Lower leg skin (tissue), 4 donors: ENCODE results near the gene WBP1L. TPM values are rescaled to one million over a fixed set of nuclear protein-coding genes. Genes with fewer than 3 reads are reported as not detected.
"Not testable (repeated sequence)": the region's sequence is repeated elsewhere in the genome, so short reads cannot be mapped to it uniquely, and the experiment has no call there.

Experiments used
- DNase-seq, 2 donors: peaks; one replicate each; pipeline ENCODE4 v3.0.0-alpha.2; 2019; ENCODE audit warnings: low spot score in 2 of 2
- H3K4me3 ChIP-seq: fragments of 200-600 bp; sonication (generic); 2 replicates; pipeline ENCODE4 v1.5.1; 2017; ENCODE audit warnings: mild to moderate bottlenecking, low read depth; ENCODE audit not compliant: poor library complexity, severe bottlenecking
- POLR2A ChIP-seq, 2 donors: fragments of 450-650 bp; IDR thresholded peaks; one replicate each; pipeline ENCODE4 v1.6.1; 2016 to 2017; ENCODE audit warnings: antibody characterized with exemption in 2 of 2, mild to moderate bottlenecking in 1 of 2, moderate library complexity in 1 of 2
- WGBS, 2 donors: methylation state at CpG; one replicate each; pipeline ENCODE4 v1.1.5; 2018; 5-methylcytosine and 5-hydroxymethylcytosine counted together
- intact Hi-C: fragments of 100-400 bp; cut with DNase I; formaldehyde crosslinking; loops from one replicate; pipeline ENCODE4 v1.15.0; 2023; ENCODE audit warnings: low total_unique reads
- total RNA-seq, 4 donors: library from RNA; depleted of rRNA; stranded (reverse); fragments of >200 nt; gene quantifications; one replicate each; pipeline ENCODE4 v1.1.0, GENCODE V29; 2016
- TF ChIP-seq, protein P1 (sequence below), 3 donors: fragments of 450-650 bp; IDR thresholded peaks; one replicate each; pipeline ENCODE4 v1.5.1; 2016; ENCODE audit warnings: antibody characterized with exemption in 3 of 3, mild to moderate bottlenecking in 3 of 3, moderate library complexity in 2 of 3

The WBP1L gene
- total RNA-seq, 4 donors from 2014 or later: 144 to 171 (median 163) TPM

DNA sequence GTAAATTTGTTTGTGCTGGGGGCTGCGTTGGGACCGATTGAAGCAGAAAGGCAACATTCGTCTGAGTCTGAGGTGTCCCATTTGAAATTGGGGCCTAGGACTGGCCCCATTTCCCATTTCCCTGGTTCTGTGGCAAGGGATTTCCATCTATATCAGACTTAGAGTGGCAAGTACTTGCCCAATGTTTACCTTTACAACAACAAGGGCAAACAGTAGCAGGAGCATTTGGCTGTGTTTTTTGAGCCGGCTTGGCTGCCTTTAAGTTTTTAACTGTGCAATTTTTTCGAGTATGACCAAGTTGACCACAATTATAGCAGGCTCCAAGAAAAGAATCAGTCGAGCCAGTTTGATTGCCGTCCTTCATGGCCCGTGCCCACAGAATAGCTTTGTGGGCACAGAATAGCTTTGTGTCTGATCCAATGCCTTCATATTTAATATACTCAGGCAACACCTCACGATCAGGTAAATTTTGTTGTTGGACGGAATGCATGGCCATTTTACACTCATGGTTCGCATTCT is 98.1 kb downstream of the WBP1L start:
- intact Hi-C loops: no loop called here

DNA sequence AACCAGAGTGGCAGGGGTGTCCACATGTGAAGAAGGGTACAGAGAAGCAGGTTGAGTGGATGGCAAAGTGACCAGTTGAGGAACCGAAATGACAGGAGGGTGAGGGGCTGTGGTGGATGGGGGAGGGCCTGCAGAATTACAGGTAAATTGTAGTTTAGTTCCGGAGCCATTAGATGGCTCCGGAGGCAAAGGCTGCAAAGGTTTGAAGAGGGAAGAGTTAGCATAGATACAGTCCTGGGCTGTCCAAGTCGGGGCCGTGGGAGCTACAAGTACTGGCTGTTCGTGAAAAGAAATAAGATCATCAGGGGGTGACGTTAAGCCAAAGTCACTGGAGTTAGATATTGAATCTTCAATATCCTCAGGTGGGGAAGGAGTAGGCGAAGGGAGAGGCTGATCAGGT is 99.4 kb downstream of the WBP1L start:
- H3K4me3 ChIP-seq, intact Hi-C loops: not testable (repeated sequence)
- 59 to 74% methylated on average over 8 of the region's 8 CpGs for WGBS, 2 donors
- DNase-seq: peak in 1 of 2 donors; percentile 36

More for the DNA sequence above, 98.1 kb downstream of the WBP1L start:
- TF ChIP-seq POLR2A (IDR thresholded peaks at IDR 0.05): no peak
- TF ChIP-seq, protein P1, sequence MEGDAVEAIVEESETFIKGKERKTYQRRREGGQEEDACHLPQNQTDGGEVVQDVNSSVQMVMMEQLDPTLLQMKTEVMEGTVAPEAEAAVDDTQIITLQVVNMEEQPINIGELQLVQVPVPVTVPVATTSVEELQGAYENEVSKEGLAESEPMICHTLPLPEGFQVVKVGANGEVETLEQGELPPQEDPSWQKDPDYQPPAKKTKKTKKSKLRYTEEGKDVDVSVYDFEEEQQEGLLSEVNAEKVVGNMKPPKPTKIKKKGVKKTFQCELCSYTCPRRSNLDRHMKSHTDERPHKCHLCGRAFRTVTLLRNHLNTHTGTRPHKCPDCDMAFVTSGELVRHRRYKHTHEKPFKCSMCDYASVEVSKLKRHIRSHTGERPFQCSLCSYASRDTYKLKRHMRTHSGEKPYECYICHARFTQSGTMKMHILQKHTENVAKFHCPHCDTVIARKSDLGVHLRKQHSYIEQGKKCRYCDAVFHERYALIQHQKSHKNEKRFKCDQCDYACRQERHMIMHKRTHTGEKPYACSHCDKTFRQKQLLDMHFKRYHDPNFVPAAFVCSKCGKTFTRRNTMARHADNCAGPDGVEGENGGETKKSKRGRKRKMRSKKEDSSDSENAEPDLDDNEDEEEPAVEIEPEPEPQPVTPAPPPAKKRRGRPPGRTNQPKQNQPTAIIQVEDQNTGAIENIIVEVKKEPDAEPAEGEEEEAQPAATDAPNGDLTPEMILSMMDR (IDR thresholded peaks at IDR 0.05): no peak
- WGBS, 2 donors: 88 to 92% methylated on average over 11 of the region's 11 CpGs
- H3K4me3 ChIP-seq: no peak overlapping the region
- DNase-seq: no peak

DNA sequence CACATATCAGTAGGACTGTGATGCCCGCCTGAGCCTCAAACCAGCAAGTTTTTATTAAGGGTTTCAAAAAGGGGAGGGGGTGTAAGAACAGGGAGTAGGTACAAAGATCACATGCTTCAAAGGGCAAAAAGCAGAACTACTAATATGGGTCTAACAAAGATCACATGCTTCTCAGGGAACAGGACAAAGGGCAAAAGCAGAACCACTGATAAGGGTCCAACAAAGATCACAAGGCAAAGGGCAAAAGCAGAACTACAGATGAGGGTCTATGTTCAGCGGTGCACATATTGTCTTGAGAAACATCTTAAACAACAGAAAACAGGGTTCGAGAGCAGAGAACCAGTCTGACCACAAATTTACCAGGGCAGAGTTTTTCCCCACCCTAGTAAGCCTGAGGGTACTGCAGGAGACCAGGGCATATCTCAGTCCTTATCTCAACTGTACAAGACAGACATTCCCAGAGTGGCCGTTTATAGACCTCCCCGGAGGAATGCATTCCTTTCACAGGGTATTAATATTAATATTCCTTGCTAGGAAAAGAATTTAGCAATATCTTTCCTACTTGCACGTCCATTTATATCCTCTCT is 100.5 kb downstream of the WBP1L start:
- intact Hi-C loops, H3K4me3 ChIP-seq, DNase-seq: not testable (repeated sequence)
- WGBS, 2 donors: 85 to 87% methylated on average over 6 of the region's 6 CpGs

- peak in 1 of 2 donors; percentile 31 for DNase-seq
- no peak overlapping the region for H3K4me3 ChIP-seq
- intact Hi-C loops: no loop called here
- TF ChIP-seq, protein P1 (IDR thresholded peaks at IDR 0.05): no peak
- WGBS, 2 donors: 77 to 89% methylated on average over 9 of the region's 9 CpGs
Observed at GRCh38 chr10:102845352-102845902, 101.7 kb downstream of the WBP1L start.

GRCh38 chr10:102850025-102850518 is 106.3 kb downstream of the WBP1L start:
- intact Hi-C loops: no loop called here
- 70% methylated on average over 9 of the region's 9 CpGs for WGBS, 2 donors
- H3K4me3 ChIP-seq: no peak overlapping the region
- DNase-seq: no peak
- TF ChIP-seq POLR2A (IDR thresholded peaks at IDR 0.05): no peak
- TF ChIP-seq, protein P1 (IDR thresholded peaks at IDR 0.05): peak in 1 of 3 donors; percentile 13

DNA sequence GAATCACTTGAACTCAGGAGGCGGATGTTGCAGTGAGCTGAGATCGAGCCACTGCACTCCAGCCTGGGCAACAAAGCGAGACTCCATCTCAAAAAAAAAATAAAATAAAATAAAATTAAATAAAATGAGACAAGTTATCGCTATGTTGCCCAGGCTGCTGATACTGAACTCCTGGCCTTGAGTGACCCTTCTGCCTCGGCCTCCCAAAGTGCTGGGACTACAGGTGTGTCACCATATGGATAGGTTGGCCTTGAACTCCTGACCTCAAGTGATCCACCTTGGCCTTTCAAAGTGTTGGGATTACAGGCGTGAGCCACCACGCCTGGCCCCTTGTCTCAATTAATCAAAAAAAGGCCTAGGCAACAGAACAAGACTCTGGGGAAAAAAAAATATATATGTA is 109.5 kb downstream of the WBP1L start:
- intact Hi-C loops, H3K4me3 ChIP-seq: not testable (repeated sequence)
- 92 to 95% methylated on average over 7 of the region's 7 CpGs for WGBS, 2 donors
- DNase-seq: peak in 1 of 2 donors; percentile 61

DNA sequence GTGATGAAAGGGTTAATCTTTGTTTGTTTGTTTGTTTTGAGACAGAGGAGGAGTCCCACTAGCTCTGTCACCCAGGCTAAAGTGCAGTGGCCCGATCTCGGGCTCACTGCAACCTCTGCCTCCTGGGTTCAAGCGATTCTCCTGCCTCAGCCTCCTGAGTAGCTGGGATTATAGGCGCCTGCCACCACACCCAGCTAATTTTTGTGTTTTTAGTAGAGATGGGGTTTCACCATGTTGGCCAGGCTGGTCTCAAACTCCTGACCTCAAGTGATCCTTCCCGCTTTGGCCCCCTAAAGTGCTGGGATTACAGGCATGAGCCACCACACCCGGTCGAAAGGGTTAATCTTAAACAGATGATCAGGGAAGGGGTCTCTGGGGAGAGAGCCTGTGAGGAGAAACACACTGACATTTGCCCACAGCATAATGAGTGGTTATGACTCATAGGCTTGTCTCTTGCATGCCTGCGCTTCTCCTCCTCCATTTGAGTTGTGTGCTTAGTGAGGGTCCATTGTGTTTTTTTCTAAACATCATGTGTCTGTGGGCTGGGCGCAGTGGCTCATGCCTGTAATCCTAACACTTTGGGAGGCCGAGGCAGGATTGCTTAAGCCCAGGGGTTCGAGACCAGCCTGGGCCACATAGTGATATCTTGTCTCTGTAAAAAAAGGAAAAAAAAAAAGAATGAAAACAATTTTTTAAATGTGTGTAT is 112.1 kb downstream of the WBP1L start:
- intact Hi-C loops, H3K4me3 ChIP-seq: not testable (repeated sequence)
- 47 to 64% methylated on average over 11 of the region's 11 CpGs for WGBS, 2 donors
- DNase-seq: peak in 1 of 2 donors; percentile 79
